ENCODE results near the gene NAGLU.

- TF ChIP-seq REST (IDR thresholded peaks at IDR 0.05; ENCODE audit: insufficient read depth in 1 of 2, low read depth in 2 of 2, low read length in 2 of 2) (0 out of 4 replicates have a peak, but pooled peaks of 1 of the 2 experiments have one; percentile 4), TAF1 (IDR thresholded peaks at IDR 0.05; ENCODE audit: borderline replicate concordance, insufficient read depth, low read length) (no peak)
Measured at GRCh38 chr17:42566215-42566882, 30.3 kb downstream of the NAGLU start.

Measured in PFSK-1 (cell line).